ENCODE results near the gene OPTC.
A peak's percentile ranks its signal among the peaks of the same experiment; 100 is the strongest.

The OPTC gene

GRCh38 chr1:203463469-203464062 lies 30.4 kb upstream of the OPTC start:
- H3K4me1 ChIP-seq (ENCODE audit: control insufficient read depth, insufficient read depth, low read length) = no peaks in the 10 kb centered on the region
- H3K27ac ChIP-seq (ENCODE audit: extremely low read depth, low read depth, low read length) = no peak overlapping the region
- H3K4me3 ChIP-seq (ENCODE audit: low read depth, low read length) = no peak overlapping the region
- H3K36me3 ChIP-seq (ENCODE audit: control insufficient read depth in 2 of 2, insufficient read depth in 1 of 2, low read length in 2 of 2) = no peaks in the 10 kb centered on the region
- ChIA-PET CTCF (interaction anchor here (0.6 to 1.4 kb wide), 4 partner anchors 25 to 407 kb away, joined by 3 to 5 read pairs (median 4); no protein-coding TSS in a partner anchor), POLR2A (interaction anchor here (0.5 kb wide), 1 partner anchor 338 kb away, joined by 3 read pairs; no protein-coding TSS in a partner anchor)
- H3K9me3 ChIP-seq (ENCODE audit: control insufficient read depth, insufficient read depth, low read depth, low read length) = no peaks in the 10 kb centered on the region
- TF ChIP-seq ZNF280C (tag by site-specific recombination; IDR thresholded peaks at IDR 0.05) = no peak
- TF ChIP-seq PRDM1 (tag by site-specific recombination; IDR thresholded peaks at IDR 0.05) = no peak
- peak; percentile 16; the same call in 1 of the 2 replicates for TF ChIP-seq ZBTB17 (tag by site-specific recombination; IDR thresholded peaks at IDR 0.05)
- peak; percentile 39; the same call in 1 of the 2 replicates for TF ChIP-seq ZNF394 (tag by site-specific recombination; IDR thresholded peaks at IDR 0.05; ENCODE audit: borderline replicate concordance)
- peak; percentile 57; the same call in 1 of the 2 replicates for TF ChIP-seq ZNF398 (tag by site-specific recombination; IDR thresholded peaks at IDR 0.05)
- TF ChIP-seq ZNF175 (tag by site-specific recombination; IDR thresholded peaks at IDR 0.05) = no peak
- TF ChIP-seq ZNF354C (tag by site-specific recombination; IDR thresholded peaks at IDR 0.05; ENCODE audit: borderline replicate concordance, low read depth) = no peak
- TF ChIP-seq ZFP37 (tag by site-specific recombination; IDR thresholded peaks at IDR 0.05) = no peak

GRCh38 chr1:203464226-203464625 lies 29.7 kb upstream of the OPTC start:
- no peak for TF ChIP-seq ZBTB17 (tag by site-specific recombination; IDR thresholded peaks at IDR 0.05)
- TF ChIP-seq ZNF664 (tag by site-specific recombination; IDR thresholded peaks at IDR 0.05) = no peak
- no peak for TF ChIP-seq MZF1 (tag by site-specific recombination; IDR thresholded peaks at IDR 0.05; ENCODE audit: borderline replicate concordance)
- TF ChIP-seq ZNF501 (tag by site-specific recombination; IDR thresholded peaks at IDR 0.05) = no peak
- TF ChIP-seq ZNF639 (tag by site-specific recombination; IDR thresholded peaks at IDR 0.05) = no peak
- TF ChIP-seq GLI4 (tag by site-specific recombination; IDR thresholded peaks at IDR 0.05) = no peak
- TF ChIP-seq ZNF645 (tag by site-specific recombination; IDR thresholded peaks at IDR 0.05) = no peak
- POLR2A ChIA-PET = no interaction called here
- Histone ChIP-seq H3K4me1 (ENCODE audit: control insufficient read depth, insufficient read depth, low read length) (no peaks in the 10 kb centered on the region), H3K36me3 (ENCODE audit: control insufficient read depth in 2 of 2, insufficient read depth in 1 of 2, low read length in 2 of 2) (no peaks in the 10 kb centered on the region), H3K9me3 (ENCODE audit: control insufficient read depth, insufficient read depth, low read depth, low read length) (no peaks in the 10 kb centered on the region), H3K4me3 (ENCODE audit: low read depth, low read length) (no peak overlapping the region), H3K27ac (ENCODE audit: extremely low read depth, low read depth, low read length) (no peak overlapping the region)
- CTCF ChIA-PET = interaction anchor here (0.6 to 1.4 kb wide), 4 partner anchors 11 to 191 kb away, joined by 3 to 5 read pairs (median 4); no protein-coding TSS in a partner anchor
